AG10803 (cell line): ENCODE data around the gene CPLX4.

Experiments used
- DNase-seq: peaks from one replicate; pipeline ENCODE4 v3.0.0; 2010; ENCODE audit warnings: low read depth
- H3K4me3 ChIP-seq: 2 replicates; pipeline ENCODE4 v1.5.1; 2011; ENCODE audit warnings: mild to moderate bottlenecking, low read length, control low read depth
- CTCF ChIP-seq: conservative IDR thresholded peaks from 2 replicates; pipeline ENCODE4 v1.5.1; 2011; ENCODE audit warnings: mild to moderate bottlenecking, low read length, control low read depth, inconsistent platforms

Gene CPLX4

GRCh38 chr18:59318460-59319050 lies at the start of gene CPLX4:
CPLX4 (minus strand) TSS chr18:59318649; CDS start chr18:59318462, 187 bp downstream.
- TF ChIP-seq CTCF: no peak
- H3K4me3 ChIP-seq: no peak within 1 kb of the TSS
- DNase-seq: no peak

GRCh38 chr18:59360381-59360780 lies 41.9 kb upstream of the CPLX4 start:
- no peak overlapping the region for H3K4me3 ChIP-seq
- no peak for TF ChIP-seq CTCF
- no peak for DNase-seq

- no peak for TF ChIP-seq CTCF
- peak overlapping the region; percentile 63 for H3K4me3 ChIP-seq
These were observed 41.1 kb upstream of the CPLX4 start for GRCh38 chr18:59359576-59359952.

GRCh38 chr18:59358712-59359575 lies 40.5 kb upstream of the CPLX4 start, which contains the start of gene LMAN1:
LMAN1 (minus strand) TSS chr18:59359265; CDS start chr18:59359244, 21 bp downstream.
- no peak for TF ChIP-seq CTCF
- peak within 1 kb of the TSS; percentile 90 for H3K4me3 ChIP-seq
- peak; percentile 93 for DNase-seq

More at GRCh38 chr18:59359576-59359952, 41.1 kb upstream of the CPLX4 start:
- DNase-seq: no peak

- peak; percentile 45 for DNase-seq
- TF ChIP-seq CTCF: no peak
- H3K4me3 ChIP-seq: peak overlapping the region; percentile 90
These were observed 39.9 kb upstream of the CPLX4 start for GRCh38 chr18:59358414-59358711.

GRCh38 chr18:59357928-59358327 lies 39.5 kb upstream of the CPLX4 start:
- peak; percentile 68 for DNase-seq
- no peak for TF ChIP-seq CTCF
- peak overlapping the region; percentile 90 for H3K4me3 ChIP-seq

GRCh38 chr18:59354731-59355130 lies 36.3 kb upstream of the CPLX4 start:
- no peak for DNase-seq
- H3K4me3 ChIP-seq: no peak overlapping the region

More at GRCh38 chr18:59354731-59355130, 36.3 kb upstream of the CPLX4 start:
- no peak for TF ChIP-seq CTCF
